ENCODE measurements around the gene VAV3. TPM values are rescaled to one million over a fixed set of nuclear protein-coding genes. Genes with fewer than 3 reads are reported as not detected.

VAV3 gene
- total and polyA plus RNA-seq, 2 donors from 2014 or later = 61.6 to 87.5 TPM

GRCh38 chr1:107781245-107781644 lies 183.7 kb downstream of the VAV3 start:
- Histone ChIP-seq H3K36me3 (ENCODE audit: control insufficient read depth in 2 of 3, insufficient read depth in 3 of 3, low read length in 3 of 3) (no peaks in the 10 kb centered on the region), H3K9me3 (ENCODE audit: control insufficient read depth in 2 of 3, insufficient read depth in 1 of 3, low read length in 3 of 3) (no peaks in the 10 kb centered on the region), H3K9ac (ENCODE audit: low read length in 3 of 3) (no peak overlapping the region), H3K27me3 (ENCODE audit: control insufficient read depth, insufficient read depth, low read length) (no peaks in the 10 kb centered on the region), H3K27ac (ENCODE audit: low read depth in 2 of 2, low read length in 2 of 2) (no peak overlapping the region), H3K4me3 (ENCODE audit: low read length in 3 of 3) (no peak overlapping the region), H3K4me1 (ENCODE audit: control insufficient read depth in 2 of 3, insufficient read depth in 2 of 3, low read depth in 1 of 3, low read length in 3 of 3) (no peaks in the 10 kb centered on the region)
- TF ChIP-seq CTCF (IDR thresholded peaks at IDR 0.05; ENCODE audit: borderline replicate concordance, extremely low read depth, insufficient read depth) = no peak
- FAIRE-seq (no peak), DNase-seq (no peak)
- intact Hi-C loops (cut with DNase I) = loop anchor here (5.0 kb wide), 1 partner anchor 346 kb away; no protein-coding TSS in a partner anchor

GRCh38 chr1:107777664-107778047 lies 187.3 kb downstream of the VAV3 start:
- Histone ChIP-seq H3K4me1 (ENCODE audit: control insufficient read depth in 2 of 3, insufficient read depth in 2 of 3, low read depth in 1 of 3, low read length in 3 of 3) (no peaks in the 10 kb centered on the region), H3K9me3 (ENCODE audit: control insufficient read depth in 2 of 3, insufficient read depth in 1 of 3, low read length in 3 of 3) (no peaks in the 10 kb centered on the region), H3K4me3 (ENCODE audit: low read length in 3 of 3) (no peak overlapping the region), H3K27me3 (ENCODE audit: control insufficient read depth, insufficient read depth, low read length) (no peaks in the 10 kb centered on the region), H3K27ac (ENCODE audit: low read depth in 2 of 2, low read length in 2 of 2) (no peak overlapping the region), H3K36me3 (ENCODE audit: control insufficient read depth in 2 of 3, insufficient read depth in 3 of 3, low read length in 3 of 3) (no peaks in the 10 kb centered on the region), H3K9ac (ENCODE audit: low read length in 3 of 3) (no peak overlapping the region)
- no peak for DNase-seq
- intact Hi-C loops (cut with DNase I) = no loop called here
- TF ChIP-seq CTCF (IDR thresholded peaks at IDR 0.05; ENCODE audit: borderline replicate concordance, extremely low read depth, insufficient read depth) = no peak
- FAIRE-seq = no peak

- Histone ChIP-seq H3K36me3 (ENCODE audit: control insufficient read depth in 2 of 3, insufficient read depth in 3 of 3, low read length in 3 of 3) (no peaks in the 10 kb centered on the region), H3K9ac (ENCODE audit: low read length in 3 of 3) (no peak overlapping the region), H3K27ac (ENCODE audit: low read depth in 2 of 2, low read length in 2 of 2) (no peak overlapping the region), H3K4me1 (ENCODE audit: control insufficient read depth in 2 of 3, insufficient read depth in 2 of 3, low read depth in 1 of 3, low read length in 3 of 3) (no peaks in the 10 kb centered on the region), H3K9me3 (ENCODE audit: control insufficient read depth in 2 of 3, insufficient read depth in 1 of 3, low read length in 3 of 3) (no peaks in the 10 kb centered on the region), H3K4me3 (ENCODE audit: low read length in 3 of 3) (no peak overlapping the region), H3K27me3 (ENCODE audit: control insufficient read depth, insufficient read depth, low read length) (no peaks in the 10 kb centered on the region)
- FAIRE-seq (no peak), DNase-seq (peak in 1 of 5 donors; percentile 40)
- TF ChIP-seq CTCF (IDR thresholded peaks at IDR 0.05; ENCODE audit: borderline replicate concordance, extremely low read depth, insufficient read depth) = no peak
- intact Hi-C loops (cut with DNase I) = no loop called here
Measured at GRCh38 chr1:107776900-107777663, 187.9 kb downstream of the VAV3 start.
